Germinal center (tissue), 1 donor: ENCODE measurements around the gene SMARCD1.

ENCODE experiments used
- DNase-seq: peaks from one replicate; pipeline ENCODE4 v3.0.0; 2012; ENCODE audit warnings: mixed read lengths, low spot score

The SMARCD1 gene

GRCh38 chr12:50057000-50057841 lies 27.9 kb upstream of the SMARCD1 start, which contains the start of gene ASIC1:
Gene ASIC1 (plus strand): TSS chr12:50057596. CDS start chr12:50058767, 1,171 bp downstream.
- DNase-seq, result peak; percentile 54

- DNase-seq, result no peak
Measured at GRCh38 chr12:50057896-50058670, 27.1 kb upstream of the SMARCD1 start.

- no peak for DNase-seq
Measured at GRCh38 chr12:50058743-50059312, 26.3 kb upstream of the SMARCD1 start.

GRCh38 chr12:50059440-50060119 lies 25.6 kb upstream of the SMARCD1 start:
- no peak for DNase-seq

- no peak for DNase-seq
Measured at GRCh38 chr12:50060120-50060468, 25.0 kb upstream of the SMARCD1 start.

- no peak for DNase-seq
Measured at GRCh38 chr12:50061171-50061570, 24.0 kb upstream of the SMARCD1 start.

GRCh38 chr12:50061946-50062686 lies 23.0 kb upstream of the SMARCD1 start:
- no peak for DNase-seq

GRCh38 chr12:50062728-50063460 lies 22.2 kb upstream of the SMARCD1 start:
- no peak for DNase-seq

- no peak for DNase-seq
Measured at GRCh38 chr12:50065726-50066310, 19.3 kb upstream of the SMARCD1 start.

GRCh38 chr12:50066402-50066801 lies 18.7 kb upstream of the SMARCD1 start:
- DNase-seq, result no peak

GRCh38 chr12:50069069-50069468 lies 16.1 kb upstream of the SMARCD1 start:
- no peak for DNase-seq

GRCh38 chr12:50069539-50069938 lies 15.6 kb upstream of the SMARCD1 start:
- no peak for DNase-seq

GRCh38 chr12:50070314-50071060 lies 14.7 kb upstream of the SMARCD1 start:
- peak; percentile 62 for DNase-seq

- no peak for DNase-seq
Measured at GRCh38 chr12:50072198-50072907, 12.8 kb upstream of the SMARCD1 start.

- DNase-seq, result no peak
Measured at GRCh38 chr12:50073206-50073605, 11.9 kb upstream of the SMARCD1 start.

GRCh38 chr12:50073712-50074111 lies 11.4 kb upstream of the SMARCD1 start:
- DNase-seq, result no peak

- DNase-seq, result peak; percentile 81
Measured at GRCh38 chr12:50074936-50075807, 10.0 kb upstream of the SMARCD1 start.

GRCh38 chr12:50075808-50076170 lies 9.4 kb upstream of the SMARCD1 start:
- no peak for DNase-seq
